T-cell (primary cell): ENCODE measurements around the gene SYT6. TPM values are rescaled to one million over a fixed set of nuclear protein-coding genes. Genes with fewer than 3 reads are reported as not detected.

Experiments
- ATAC-seq, 4 experiments: fragments of 200-7000 bp in 3 of 4; fragments of 150-1000 bp in 1 of 4; cut with Tn5 transposase; replicated peaks in 1 of 4; 1 replicate in 3 of 4; 2 replicates in 1 of 4; pipeline ENCODE4 v1.10.0; 2021; ENCODE audit warnings: moderate library complexity in 3 of 4, mild to moderate bottlenecking in 2 of 4, moderate number of reproducible peaks in 1 of 4
- CTCF ChIA-PET, 2 donors: fragments of 300-600 bp; sonication (Branson Sonifier 250); formaldehyde crosslinking; loops; one replicate each; lab custom pipeline; 2022; ENCODE audit warnings: antibody characterized with exemption in 2 of 2; lab: Charles Lee
- POLR2A ChIA-PET, 2 donors: fragments of 300-600 bp; sonication (Branson Sonifier 250); formaldehyde crosslinking; loops; one replicate each; lab custom pipeline; 2022; ENCODE audit warnings: antibody characterized with exemption in 2 of 2; lab: Charles Lee
- DNase-seq, 35 experiments: peaks; one replicate each; pipeline versions ENCODE4 v3.0.0 to v3.0.0-alpha.2; 2013 to 2023
- H3K27ac ChIP-seq: one replicate; pipeline ENCODE4 v1.5.1; 2013; ENCODE audit warnings: low read length
- H3K27me3 ChIP-seq, 2 experiments: replicated peaks in 1 of 2; 1 replicate in 1 of 2; 2 replicates in 1 of 2; pipeline versions ENCODE4 v1.6.1 to v1.7.0; 2013; ENCODE audit warnings: low read length in 1 of 2, mixed read lengths in 1 of 2; ENCODE audit not compliant: control insufficient read depth in 2 of 2, insufficient read depth in 2 of 2; ENCODE audit errors: extremely low read depth in 1 of 2
- H3K36me3 ChIP-seq, 2 donors: 1 replicate in 1 of 2; 2 replicates in 1 of 2; pipeline versions ENCODE4 v1.6.1 to v1.7.0; 2013; ENCODE audit warnings: low read length in 1 of 2; ENCODE audit not compliant: control insufficient read depth in 2 of 2, insufficient read depth in 1 of 2; ENCODE audit errors: extremely low read depth in 1 of 2
- H3K4me1 ChIP-seq, 2 experiments: 1 replicate in 1 of 2; 2 replicates in 1 of 2; pipeline versions ENCODE4 v1.6.1 to v1.7.0; 2013; ENCODE audit warnings: low read length in 2 of 2, mixed read lengths in 1 of 2; ENCODE audit not compliant: insufficient read depth in 2 of 2, control insufficient read depth in 1 of 2; ENCODE audit errors: extremely low read depth in 1 of 2
- H3K4me3 ChIP-seq, 2 donors: 1 replicate in 1 of 2; 2 replicates in 1 of 2; pipeline versions ENCODE4 v1.5.1 to v1.7.0; 2013; ENCODE audit warnings: mild to moderate bottlenecking in 2 of 2, low read length in 1 of 2, moderate library complexity in 1 of 2; ENCODE audit not compliant: control insufficient read depth in 1 of 2; ENCODE audit errors: extremely low read depth in 1 of 2
- H3K9me3 ChIP-seq: 2 replicates; pipeline ENCODE4 v1.7.0; 2013
- H3K27ac Mint-ChIP-seq, 2 donors: one replicate each; pipeline ENCODE4 v1.8.0; 2020 to 2021; ENCODE audit warnings: mild to moderate bottlenecking in 2 of 2, mixed read lengths in 2 of 2
- H3K27me3 Mint-ChIP-seq, 2 donors: one replicate each; pipeline ENCODE4 v1.8.0; 2021 to 2022; ENCODE audit warnings: mixed read lengths in 2 of 2
- H3K36me3 Mint-ChIP-seq: one replicate; pipeline ENCODE4 v1.8.0; 2021; ENCODE audit warnings: mixed read lengths
- H3K4me1 Mint-ChIP-seq, 3 donors: one replicate each; pipeline ENCODE4 v1.8.0; 2020 to 2022; ENCODE audit warnings: mixed read lengths in 3 of 3, mild to moderate bottlenecking in 1 of 3
- H3K4me3 Mint-ChIP-seq, 3 donors: one replicate each; pipeline ENCODE4 v1.8.0; 2020 to 2022; ENCODE audit warnings: mild to moderate bottlenecking in 3 of 3, mixed read lengths in 3 of 3, moderate library complexity in 3 of 3
- H3K9me3 Mint-ChIP-seq, 3 donors: one replicate each; pipeline ENCODE4 v1.8.0; 2020 to 2022; ENCODE audit warnings: mixed read lengths in 3 of 3
- WGBS: methylation state at CpG from one replicate; pipeline ENCODE4 v1.1.5; 2013; ENCODE audit warnings: missing lambda C conversion rate; ENCODE audit not compliant: insufficient coverage; 5-methylcytosine and 5-hydroxymethylcytosine counted together
- total RNA-seq, 35 experiments: library from RNA in 6 of 35; stranded (reverse) in 6 of 35; fragments of 120-200 nt in 1 of 35; gene quantifications; one replicate each; pipeline versions ENCODE4 v1.2.1 to v1.2.4 and lab custom pipeline; 2013 to 2026

SYT6 gene
- total RNA-seq, 5 donors from 2014 or later (not counting 1 experiment from before 2014, with no cell fraction given), result 0.12 to 0.20 (median 0.18) TPM; not detected in 2

- H3K27me3 ChIP-seq, result no peaks in the 10 kb centered on the region
- ChIA-PET CTCF (no interaction called here), POLR2A (no interaction called here)
- H3K36me3 ChIP-seq, result no peaks in the 10 kb centered on the region
- Mint-ChIP-seq H3K4me1 (no peaks in the 10 kb centered on the region), H3K9me3 (no peaks in the 10 kb centered on the region), H3K4me3 (no peak overlapping the region), H3K27ac (no peak overlapping the region), H3K27me3 (no peaks in the 10 kb centered on the region), H3K36me3 (no peaks in the 10 kb centered on the region)
- no peak overlapping the region for H3K27ac ChIP-seq
- DNase-seq (no peak), ATAC-seq (no peak)
- H3K9me3 ChIP-seq, result no peaks in the 10 kb centered on the region
- 76% methylated on average over 5 of the region's 5 CpGs for WGBS
- H3K4me3 ChIP-seq, result no peak overlapping the region
- no peaks in the 10 kb centered on the region for H3K4me1 ChIP-seq
Observed at GRCh38 chr1:114173680-114174079, 20.0 kb upstream of the SYT6 start.

- Histone ChIP-seq H3K4me1 (no peaks in the 10 kb centered on the region), H3K27ac (no peak overlapping the region), H3K36me3 (no peaks in the 10 kb centered on the region), H3K27me3 (peaks cover 0 to 2% of the 10 kb centered on the region in 2 experiments), H3K4me3 (no peak overlapping the region), H3K9me3 (no peaks in the 10 kb centered on the region)
- Mint-ChIP-seq H3K27me3 (no peaks in the 10 kb centered on the region), H3K4me1 (no peaks in the 10 kb centered on the region), H3K4me3 (no peak overlapping the region), H3K9me3 (no peaks in the 10 kb centered on the region), H3K27ac (no peak overlapping the region), H3K36me3 (no peaks in the 10 kb centered on the region)
- ChIA-PET POLR2A (no interaction called here), CTCF (no interaction called here)
- DNase-seq (no peak), ATAC-seq (no peak)
- 53% methylated on average over 2 of the region's 3 CpGs for WGBS
Observed at GRCh38 chr1:114169509-114169908, 15.8 kb upstream of the SYT6 start.

- peaks cover 0 to 7% of the 10 kb centered on the region in 2 experiments for H3K27me3 ChIP-seq
- peaks cover 0 to 4% of the 10 kb centered on the region in 2 donors for H3K27me3 Mint-ChIP-seq
- WGBS, result 100% methylated on average over 2 of the region's 3 CpGs
- CTCF ChIA-PET, result no interaction called here
- no peak overlapping the region for H3K4me3 Mint-ChIP-seq
- no peaks in the 10 kb centered on the region for H3K9me3 ChIP-seq
- ATAC-seq, result no peak
- H3K27ac Mint-ChIP-seq, result no peak overlapping the region
- DNase-seq, result no peak
- POLR2A ChIA-PET, result no interaction called here
- no peaks in the 10 kb centered on the region for H3K4me1 ChIP-seq
- H3K4me3 ChIP-seq, result no peak overlapping the region
- H3K27ac ChIP-seq, result no peak overlapping the region
- H3K36me3 ChIP-seq, result no peaks in the 10 kb centered on the region
- H3K4me1 Mint-ChIP-seq, result no peaks in the 10 kb centered on the region
- no peaks in the 10 kb centered on the region for H3K36me3 Mint-ChIP-seq
- no peaks in the 10 kb centered on the region for H3K9me3 Mint-ChIP-seq
Observed at GRCh38 chr1:114167226-114167625, 13.6 kb upstream of the SYT6 start.

- ATAC-seq (no peak), DNase-seq (no peak)
- Mint-ChIP-seq H3K4me3 (no peak overlapping the region), H3K36me3 (no peaks in the 10 kb centered on the region), H3K4me1 (no peaks in the 10 kb centered on the region), H3K27ac (no peak overlapping the region), H3K9me3 (no peaks in the 10 kb centered on the region), H3K27me3 (peaks cover 13 to 19% of the 10 kb centered on the region in 2 donors)
- H3K36me3 ChIP-seq, result no peaks in the 10 kb centered on the region
- WGBS, result 61% methylated on average over 2 of the region's 3 CpGs
- CTCF ChIA-PET, result interaction anchor here in 1 of 2 donors (0.6 kb wide), 1 partner anchor 40 kb away, joined by 7 read pairs; no protein-coding TSS in a partner anchor
- H3K9me3 ChIP-seq, result no peaks in the 10 kb centered on the region
- H3K27ac ChIP-seq, result no peak overlapping the region
- H3K4me3 ChIP-seq, result no peak overlapping the region
- H3K4me1 ChIP-seq, result no peaks in the 10 kb centered on the region
- H3K27me3 ChIP-seq, result peaks cover 0 to 11% of the 10 kb centered on the region in 2 experiments
- POLR2A ChIA-PET, result no interaction called here
Observed at GRCh38 chr1:114164840-114165543, 11.3 kb upstream of the SYT6 start.

GRCh38 chr1:114159941-114160340 is 6.3 kb upstream of the SYT6 start:
- DNase-seq, result no peak
- H3K4me3 ChIP-seq, result no peak overlapping the region
- H3K9me3 ChIP-seq, result no peaks in the 10 kb centered on the region
- H3K36me3 ChIP-seq, result no peaks in the 10 kb centered on the region
- H3K36me3 Mint-ChIP-seq, result no peaks in the 10 kb centered on the region
- H3K4me1 Mint-ChIP-seq, result peaks cover 0 to under 1% (median under 1%) of the 10 kb centered on the region in 3 donors
- 86% methylated on average over 1 of the region's 2 CpGs for WGBS
- ATAC-seq, result no peak
- no peaks in the 10 kb centered on the region for H3K9me3 Mint-ChIP-seq
- no peak overlapping the region for H3K4me3 Mint-ChIP-seq
- H3K27me3 Mint-ChIP-seq, result peaks cover 41 to 56% of the 10 kb centered on the region in 2 donors
- peaks cover 11 to 33% of the 10 kb centered on the region in 2 experiments for H3K27me3 ChIP-seq
- H3K27ac ChIP-seq, result no peak overlapping the region
- peaks cover 0 to 1% of the 10 kb centered on the region in 2 experiments for H3K4me1 ChIP-seq
- ChIA-PET CTCF (no interaction called here), POLR2A (no interaction called here)
- H3K27ac Mint-ChIP-seq, result no peak overlapping the region

GRCh38 chr1:114157275-114157660 is 3.6 kb upstream of the SYT6 start:
- CTCF ChIA-PET, result no interaction called here
- H3K4me1 Mint-ChIP-seq, result peaks cover 12 to 17% (median 16%) of the 10 kb centered on the region in 3 donors
- Histone ChIP-seq H3K27me3 (peaks cover 11 to 53% of the 10 kb centered on the region in 2 experiments), H3K9me3 (no peaks in the 10 kb centered on the region), H3K4me1 (peaks cover 0 to 28% of the 10 kb centered on the region in 2 experiments), H3K36me3 (no peaks in the 10 kb centered on the region), H3K27ac (no peak overlapping the region), H3K4me3 (no peak overlapping the region)
- no peaks in the 10 kb centered on the region for H3K36me3 Mint-ChIP-seq
- peaks cover 60 to 63% of the 10 kb centered on the region in 2 donors for H3K27me3 Mint-ChIP-seq
- no peak for ATAC-seq
- WGBS, result no CpG with 5 or more reads among the region's 6 CpGs
- H3K4me3 Mint-ChIP-seq, result no peak overlapping the region
- no peaks in the 10 kb centered on the region for H3K9me3 Mint-ChIP-seq
- POLR2A ChIA-PET, result interaction anchor here in 1 of 2 donors (0.6 kb wide), 1 partner anchor 450 kb away, joined by 3 read pairs; no protein-coding TSS in a partner anchor
- DNase-seq, result no peak
- H3K27ac Mint-ChIP-seq, result no peak overlapping the region
